GM12878 (cell line): ENCODE measurements around the gene GPR107. TPM values are rescaled to one million over a fixed set of nuclear protein-coding genes. Genes with fewer than 3 reads are reported as not detected.

Experiments used
- ATAC-seq: fragments of 200-7000 bp; cut with Tn5 transposase; 3 replicates; pipeline ENCODE4 v1.9.1; 2020; ENCODE audit warnings: mild to moderate bottlenecking, moderate library complexity
- BruUV-seq: library from RNA; stranded (reverse); fragments of 400-500 nt; replicated peaks from 2 replicates; lab custom pipeline; 2021; lab: Mats Ljungman, UMichigan
- CTCF ChIA-PET: fragments of 300-600 bp; sonication (Branson Sonifier 250); formaldehyde crosslinking; extraction: SDS; loops from one replicate; lab custom pipeline; 2021; ENCODE audit warnings: inconsistent platforms; lab: Yijun Ruan, JAX
- POLR2A ChIA-PET: fragments of 350-600 bp; formaldehyde crosslinking; extraction: SDS; loops from one replicate; lab custom pipeline; 2021; ENCODE audit warnings: inconsistent platforms; lab: Charles Lee
- RAD21 ChIA-PET: fragments of 300-600 bp; sonication (Branson Sonifier 250); formaldehyde crosslinking; loops from one replicate; lab custom pipeline; 2023; ENCODE audit warnings: antibody characterized with exemption; ENCODE audit not compliant: unreplicated experiment; lab: Charles Lee
- SMC1A ChIA-PET: fragments of 300-600 bp; sonication (Branson Sonifier 250); formaldehyde crosslinking; loops from one replicate; lab custom pipeline; 2023; ENCODE audit not compliant: unreplicated experiment, uncharacterized antibody; lab: Charles Lee
- DNase-seq: peaks from one replicate; pipeline ENCODE4 v3.0.0-alpha.2; 2011; ENCODE audit warnings: low read depth, low spot score
- FAIRE-seq: peaks from 3 replicates; lab custom pipeline; 2011; peaks lifted over from hg19 to GRCh38; lab: Jason Lieb, UNC
- H2AFZ ChIP-seq: 2 replicates; pipeline ENCODE4 v1.6.0; 2011; ENCODE audit warnings: low read depth, low read length, control low read depth; ENCODE audit not compliant: control insufficient read depth
- H3K27ac ChIP-seq: 2 replicates; pipeline ENCODE4 v1.5.1; 2011; ENCODE audit warnings: control low read depth; ENCODE audit not compliant: control insufficient read depth, insufficient read depth
- H3K27me3 ChIP-seq, 2 experiments: replicated peaks in 1 of 2; 2 replicates each; pipeline versions ENCODE4 v1.6.0 to v1.6.1; 2011; ENCODE audit warnings: low read length in 1 of 2; ENCODE audit not compliant: control insufficient read depth in 2 of 2, insufficient read depth in 2 of 2
- H3K36me3 ChIP-seq, 2 experiments: 2 replicates each; pipeline ENCODE4 v1.5.1; 2011; ENCODE audit warnings: low read length in 1 of 2; ENCODE audit not compliant: control insufficient read depth in 2 of 2, insufficient read depth in 2 of 2
- H3K4me1 ChIP-seq: 2 replicates; pipeline ENCODE4 v1.6.1; 2011; ENCODE audit warnings: mild to moderate bottlenecking, low read length, moderate library complexity, mixed read lengths; ENCODE audit not compliant: control insufficient read depth, insufficient read depth
- H3K4me2 ChIP-seq: 2 replicates; pipeline ENCODE4 v1.6.0; 2011; ENCODE audit warnings: control low read depth; ENCODE audit not compliant: control insufficient read depth, insufficient read depth
- H3K4me3 ChIP-seq: fragments of 200-600 bp; sonication (generic); 2 replicates; pipeline ENCODE4 v1.5.1; 2016
- H3K79me2 ChIP-seq: 2 replicates; pipeline ENCODE4 v1.6.0; 2011; ENCODE audit warnings: low read length; ENCODE audit not compliant: control insufficient read depth, insufficient read depth
- H3K9ac ChIP-seq: 2 replicates; pipeline ENCODE4 v1.8.0; 2011; ENCODE audit warnings: low read length, control low read depth, mixed read lengths; ENCODE audit not compliant: control insufficient read depth, insufficient read depth
- H3K9me3 ChIP-seq: replicated peaks from 3 replicates; pipeline ENCODE4 v1.5.1; 2011; ENCODE audit warnings: mild to moderate bottlenecking, low read length; ENCODE audit not compliant: control insufficient read depth, insufficient read depth
- H4K20me1 ChIP-seq: 2 replicates; pipeline ENCODE4 v1.6.0; 2011; ENCODE audit not compliant: control insufficient read depth, insufficient read depth
- BHLHE40 ChIP-seq, 2 experiments: fragments of 450-650 bp in 1 of 2; IDR thresholded peaks; 2 replicates each; pipeline ENCODE4 v1.6.1; 2011 to 2017; ENCODE audit warnings: low read depth in 2 of 2, borderline replicate concordance in 1 of 2, improper control_type of control experiment in 1 of 2, low read length in 1 of 2, mild to moderate bottlenecking in 1 of 2
- CREM ChIP-seq: IDR thresholded peaks from 2 replicates; pipeline ENCODE4 v1.6.1; 2014; ENCODE audit warnings: antibody characterized with exemption, low read depth
- E2F4 ChIP-seq: IDR thresholded peaks from 2 replicates; pipeline ENCODE4 v1.6.1; 2012; ENCODE audit warnings: low read depth, low read length, improper control_type of control experiment
- E4F1 ChIP-seq: fragments of 450-650 bp; IDR thresholded peaks from 2 replicates; pipeline ENCODE4 v1.6.1; 2018; ENCODE audit warnings: borderline replicate concordance, mild to moderate bottlenecking; ENCODE audit not compliant: partially characterized antibody
- KDM1A ChIP-seq: fragments of 200-600 bp; sonication (generic); IDR thresholded peaks from 2 replicates; pipeline ENCODE4 v1.6.1; 2016; ENCODE audit warnings: borderline replicate concordance
- MEF2A ChIP-seq: IDR thresholded peaks from 2 replicates; pipeline ENCODE4 v1.6.1; 2011; ENCODE audit warnings: low read depth, mild to moderate bottlenecking, low read length, moderate library complexity; ENCODE audit not compliant: insufficient read depth
- MTA3 ChIP-seq: IDR thresholded peaks from 2 replicates; pipeline ENCODE4 v1.6.1; 2012; ENCODE audit warnings: low read length, inconsistent platforms, borderline replicate concordance
- NFIC ChIP-seq: IDR thresholded peaks from 2 replicates; pipeline ENCODE4 v1.6.1; 2012; ENCODE audit warnings: low read depth, mild to moderate bottlenecking, inconsistent platforms, low read length, moderate library complexity
- NR2F1 ChIP-seq: fragments of 450-650 bp; conservative IDR thresholded peaks from 2 replicates; pipeline ENCODE4 v1.6.1; 2017; ENCODE audit warnings: mild to moderate bottlenecking
- POLR2A ChIP-seq: IDR thresholded peaks from 2 replicates; pipeline ENCODE4 v1.6.1; 2011; ENCODE audit warnings: low read depth, mild to moderate bottlenecking, low read length
- SMAD1 ChIP-seq: fragments of 450-650 bp; IDR thresholded peaks from 2 replicates; pipeline ENCODE4 v1.6.1; 2018; ENCODE audit warnings: mild to moderate bottlenecking, low read depth; ENCODE audit not compliant: partially characterized antibody
- SPI1 ChIP-seq: IDR thresholded peaks from 2 replicates; pipeline ENCODE4 v1.6.1; 2011; ENCODE audit warnings: low read depth, mild to moderate bottlenecking, low read length, moderate library complexity, borderline replicate concordance; ENCODE audit not compliant: insufficient read depth
- STAT3 ChIP-seq: IDR thresholded peaks from 2 replicates; pipeline ENCODE4 v1.6.1; 2011; ENCODE audit warnings: low read depth, low read length, improper control_type of control experiment
- SUPT20H ChIP-seq: IDR thresholded peaks from 2 replicates; pipeline ENCODE4 v1.6.1; 2011; ENCODE audit warnings: low read depth, mild to moderate bottlenecking, low read length, moderate library complexity, borderline replicate concordance; ENCODE audit not compliant: control insufficient read depth
- TCF12 ChIP-seq: IDR thresholded peaks from 2 replicates; pipeline ENCODE4 v1.6.1; 2011; ENCODE audit warnings: low read depth, mild to moderate bottlenecking, low read length
- WRNIP1 ChIP-seq: IDR thresholded peaks from 2 replicates; pipeline ENCODE4 v1.6.1; 2011; ENCODE audit warnings: low read depth, low read length, improper control_type of control experiment, borderline replicate concordance
- ZBTB40 ChIP-seq: fragments of 450-650 bp; IDR thresholded peaks from 2 replicates; pipeline ENCODE4 v1.6.1; 2016; ENCODE audit warnings: mild to moderate bottlenecking, moderate library complexity, borderline replicate concordance
- WGBS: methylation state at CpG from one replicate; pipeline ENCODE4 v1.1.6; 2016; ENCODE audit warnings: low lambda C conversion rate; ENCODE audit not compliant: insufficient replicate concordance, insufficient coverage; ENCODE audit errors: missing lambda C conversion rate; 5-methylcytosine and 5-hydroxymethylcytosine counted together
- in situ Hi-C: fragments of 300-500 bp; cut with MboI; formaldehyde crosslinking; loops from 9 replicates; pipeline ENCODE4 v1.14.3; 2018; ENCODE audit warnings: mixed read lengths
- intact Hi-C: fragments of 100-400 bp; cut with micrococcal nuclease; formaldehyde crosslinking; loops from one replicate; pipeline ENCODE4 v1.14.2; 2022; ENCODE audit not compliant: unreplicated experiment
- polyA plus RNA-seq, 11 experiments: library from polyadenylated mRNA; depleted of rRNA in 4 of 11; unstranded in 6 of 11; stranded (reverse) in 5 of 11; fragments of >200 nt; fragmentation: Nextera tagmentation in 4 of 11; fragmentation: Illumina TruSeq in 1 of 11; extraction: Ambion mirVana in 4 of 11; extraction: Trizol in 1 of 11; gene quantifications; 1 replicate in 1 of 11; 2 replicates in 10 of 11; pipeline versions ENCODE4 v1.2.1 to v1.2.3, GENCODE V29; 2011 to 2016; ENCODE audit warnings: inconsistent platforms in 2 of 11, missing spikeins in 2 of 11, low read depth in 1 of 11
- total RNA-seq, 4 experiments: library from RNA; depleted of rRNA in 3 of 4; stranded (reverse); fragments of >200 nt in 3 of 4; fragmentation: Illumina TruSeq in 1 of 4; extraction: Trizol in 1 of 4; gene quantifications; 2 replicates each; pipeline versions ENCODE4 v1.2.1 to v1.2.3, GENCODE V29; 2013 to 2021
- TF ChIP-seq, protein P1 (sequence below): IDR thresholded peaks from 2 replicates; pipeline ENCODE4 v1.6.1; 2012; ENCODE audit warnings: low read depth, low read length, improper control_type of control experiment

Gene GPR107
- total and polyA plus RNA-seq, 10 of the 15 experiments (the other 5 are each of a cell fraction or from before 2014, with no cell fraction given), result 2.7 to 21.4 (median 10.6) TPM

- Histone ChIP-seq H3K27me3 (no peaks in the 10 kb centered on the region), H4K20me1 (no peaks in the 10 kb centered on the region), H3K4me1 (no peaks in the 10 kb centered on the region), H3K9me3 (no peaks in the 10 kb centered on the region), H3K36me3 (peaks cover 8 to 24% of the 10 kb centered on the region in 2 experiments), H3K27ac (no peak overlapping the region), H3K4me3 (no peak overlapping the region), H3K9ac (no peak overlapping the region), H3K4me2 (no peak overlapping the region), H3K79me2 (peaks cover 2% of the 10 kb centered on the region), H2AFZ (no peak overlapping the region)
- ATAC-seq (no peak), DNase-seq (no peak), FAIRE-seq (no peak)
- POLR2A ChIA-PET, result interaction anchor here (0.6 kb wide), 3 partner anchors 30 to 253 kb away, joined by 3 to 4 read pairs (median 4); no protein-coding TSS in a partner anchor
- CTCF ChIA-PET, result no interaction called here
- no TSS peak for BruUV-seq
- SMC1A ChIA-PET, result interaction anchor here (0.5 to 1.6 kb wide), 2 partner anchors 22 to 133 kb away, joined by 3 to 4 read pairs; no protein-coding TSS in a partner anchor
- in situ Hi-C loops, result no loop called here
- WGBS, result 96% methylated on average over 3 of the region's 3 CpGs
- RAD21 ChIA-PET, result no interaction called here
- intact Hi-C loops, result no loop called here
- TF ChIP-seq MEF2A, result no peak
- no peak for TF ChIP-seq TCF12
- no peak for TF ChIP-seq BHLHE40 (IDR thresholded peaks at IDR 0.05; ENCODE audit: borderline replicate concordance in 1 of 2, low read depth in 2 of 2, low read length in 1 of 2)
- TF ChIP-seq POLR2A, result no peak
- no peak for TF ChIP-seq STAT3
- TF ChIP-seq CREM, result no peak
- TF ChIP-seq WRNIP1, result no peak
- no peak for TF ChIP-seq NFIC
- TF ChIP-seq ZBTB40, result no peak
- no peak for TF ChIP-seq E4F1
- no peak for TF ChIP-seq SMAD1
- TF ChIP-seq E2F4, result no peak
- no peak for TF ChIP-seq NR2F1
- no peak for TF ChIP-seq SPI1
- no peak for TF ChIP-seq KDM1A
- TF ChIP-seq MTA3, result no peak
- TF ChIP-seq SUPT20H, result no peak
- TF ChIP-seq, protein P1, sequence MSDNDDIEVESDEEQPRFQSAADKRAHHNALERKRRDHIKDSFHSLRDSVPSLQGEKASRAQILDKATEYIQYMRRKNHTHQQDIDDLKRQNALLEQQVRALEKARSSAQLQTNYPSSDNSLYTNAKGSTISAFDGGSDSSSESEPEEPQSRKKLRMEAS, result no peak
These were observed 37.2 kb downstream of the GPR107 start for GRCh38 chr9:130090915-130091314.
